Peyer's patch (tissue), 4 donors: ENCODE results near the gene ARID2.

ENCODE experiments used
- POLR2A ChIP-seq, 2 donors: fragments of 450-650 bp; IDR thresholded peaks; one replicate each; pipeline ENCODE4 v1.5.1; 2017; ENCODE audit warnings: antibody characterized with exemption in 2 of 2, mild to moderate bottlenecking in 2 of 2, moderate library complexity in 2 of 2
- TF ChIP-seq, protein P1 (sequence below), 6 experiments: fragments of 450-650 bp in 4 of 6; fragments of 200-600 bp in 2 of 6; sonication (generic) in 1 of 6; IDR thresholded peaks; one replicate each; pipeline ENCODE4 v1.5.1; 2017 to 2019; ENCODE audit warnings: antibody characterized with exemption in 6 of 6, mild to moderate bottlenecking in 3 of 6, moderate library complexity in 1 of 6

DNA sequence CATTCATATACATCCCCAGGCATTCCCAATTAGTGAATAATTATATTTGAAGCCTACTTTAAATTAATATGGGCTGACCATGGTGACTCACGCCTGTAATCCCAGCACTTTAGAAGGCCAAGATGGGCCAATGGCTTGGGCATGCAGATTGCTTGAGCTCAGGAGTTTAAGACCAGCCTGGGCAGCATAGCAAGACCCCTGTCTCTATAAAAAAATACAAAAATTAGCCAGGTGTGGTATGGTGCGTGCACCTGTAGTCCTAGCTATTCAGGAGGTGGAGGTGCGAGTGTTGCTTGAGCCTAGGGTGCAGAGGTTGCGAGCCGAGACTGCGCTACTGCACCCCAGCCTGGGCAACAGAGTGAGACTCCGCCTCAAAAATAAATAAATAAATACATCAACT is 7.6 kb upstream of the ARID2 start:
- TF ChIP-seq, protein P1, sequence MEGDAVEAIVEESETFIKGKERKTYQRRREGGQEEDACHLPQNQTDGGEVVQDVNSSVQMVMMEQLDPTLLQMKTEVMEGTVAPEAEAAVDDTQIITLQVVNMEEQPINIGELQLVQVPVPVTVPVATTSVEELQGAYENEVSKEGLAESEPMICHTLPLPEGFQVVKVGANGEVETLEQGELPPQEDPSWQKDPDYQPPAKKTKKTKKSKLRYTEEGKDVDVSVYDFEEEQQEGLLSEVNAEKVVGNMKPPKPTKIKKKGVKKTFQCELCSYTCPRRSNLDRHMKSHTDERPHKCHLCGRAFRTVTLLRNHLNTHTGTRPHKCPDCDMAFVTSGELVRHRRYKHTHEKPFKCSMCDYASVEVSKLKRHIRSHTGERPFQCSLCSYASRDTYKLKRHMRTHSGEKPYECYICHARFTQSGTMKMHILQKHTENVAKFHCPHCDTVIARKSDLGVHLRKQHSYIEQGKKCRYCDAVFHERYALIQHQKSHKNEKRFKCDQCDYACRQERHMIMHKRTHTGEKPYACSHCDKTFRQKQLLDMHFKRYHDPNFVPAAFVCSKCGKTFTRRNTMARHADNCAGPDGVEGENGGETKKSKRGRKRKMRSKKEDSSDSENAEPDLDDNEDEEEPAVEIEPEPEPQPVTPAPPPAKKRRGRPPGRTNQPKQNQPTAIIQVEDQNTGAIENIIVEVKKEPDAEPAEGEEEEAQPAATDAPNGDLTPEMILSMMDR (IDR thresholded peaks at IDR 0.05), result no peak
- no peak for TF ChIP-seq POLR2A (IDR thresholded peaks at IDR 0.05)
